Fibroblast of lung (primary cell): Measurements from ENCODE around the gene SUSD5. TPM values are rescaled to one million over a fixed set of nuclear protein-coding genes. Genes with fewer than 3 reads are reported as not detected.

ENCODE experiments used
- DNase-seq, 2 donors: peaks; one replicate each; pipeline versions ENCODE4 v3.0.0 to v3.0.0-alpha.2; 2010; ENCODE audit warnings: low read depth in 2 of 2
- H2AFZ ChIP-seq: 2 replicates; pipeline ENCODE4 v1.5.1; 2012; ENCODE audit warnings: low read length, control low read depth, inconsistent platforms
- H3K27ac ChIP-seq: 2 replicates; pipeline ENCODE4 v1.5.1; 2011; ENCODE audit warnings: low read length, control low read depth; ENCODE audit not compliant: insufficient read depth
- H3K27me3 ChIP-seq: 2 replicates; pipeline ENCODE4 v1.5.1; 2011; ENCODE audit warnings: mild to moderate bottlenecking, low read length; ENCODE audit not compliant: control insufficient read depth, insufficient read depth
- H3K36me3 ChIP-seq: 2 replicates; pipeline ENCODE4 v1.5.1; 2011; ENCODE audit warnings: low read length; ENCODE audit not compliant: control insufficient read depth, insufficient read depth
- H3K4me1 ChIP-seq: 2 replicates; pipeline ENCODE4 v1.5.1; 2011; ENCODE audit warnings: low read length; ENCODE audit not compliant: control insufficient read depth, insufficient read depth; ENCODE audit errors: extremely low read depth
- H3K4me2 ChIP-seq: 2 replicates; pipeline ENCODE4 v1.5.1; 2011; ENCODE audit warnings: low read length, control low read depth; ENCODE audit not compliant: insufficient read depth; ENCODE audit errors: extremely low read depth
- H3K4me3 ChIP-seq, 4 experiments: fragments of 200-600 bp in 1 of 4; sonication (generic) in 1 of 4; replicated peaks in 1 of 4; 2 replicates each; pipeline ENCODE4 v1.5.1; 2011 to 2016; ENCODE audit warnings: low read length in 4 of 4, low read depth in 3 of 4, mild to moderate bottlenecking in 3 of 4, control low read depth in 2 of 4, inconsistent platforms in 1 of 4, mixed read lengths in 1 of 4; ENCODE audit not compliant: insufficient read depth in 1 of 4; ENCODE audit errors: control extremely low read depth in 1 of 4
- H3K79me2 ChIP-seq: 2 replicates; pipeline ENCODE4 v1.5.1; 2012; ENCODE audit warnings: mild to moderate bottlenecking, low read length, inconsistent platforms; ENCODE audit not compliant: control insufficient read depth, insufficient read depth
- H3K9ac ChIP-seq: 2 replicates; pipeline ENCODE4 v1.5.1; 2011; ENCODE audit warnings: mild to moderate bottlenecking, low read length, control low read depth; ENCODE audit not compliant: insufficient read depth
- H3K9me3 ChIP-seq: 2 replicates; pipeline ENCODE4 v1.5.1; 2012; ENCODE audit warnings: low read depth, low read length; ENCODE audit not compliant: control insufficient read depth, insufficient read depth
- H4K20me1 ChIP-seq: 2 replicates; pipeline ENCODE4 v1.5.1; 2011; ENCODE audit warnings: low read length; ENCODE audit not compliant: control insufficient read depth, insufficient read depth; ENCODE audit errors: extremely low read depth
- EZH2 ChIP-seq: IDR thresholded peaks from 2 replicates; pipeline ENCODE4 v1.5.1; 2012; ENCODE audit warnings: low read length, control low read depth, mild to moderate bottlenecking; ENCODE audit errors: missing control alignments
- polyA plus RNA-seq, 2 donors: library from polyadenylated mRNA; depleted of rRNA in 1 of 2; stranded (reverse) in 1 of 2; unstranded in 1 of 2; fragments of >200 nt; gene quantifications; 2 replicates each; pipeline ENCODE4 v1.2.1, GENCODE V29; 2011 to 2012; ENCODE audit warnings: missing spikeins in 1 of 2
- total RNA-seq: library from RNA; depleted of rRNA; stranded (reverse); fragments of >200 nt; gene quantifications from 2 replicates; pipeline ENCODE4 v1.2.1, GENCODE V29; 2014
- TF ChIP-seq, protein P1 (sequence below), 2 donors: IDR thresholded peaks in 1 of 2; conservative IDR thresholded peaks in 1 of 2; 1 replicate in 1 of 2; 2 replicates in 1 of 2; pipeline ENCODE4 v1.5.1; 2011 to 2012; ENCODE audit warnings: low read length in 2 of 2, control low read depth in 1 of 2, inconsistent platforms in 1 of 2, low read depth in 1 of 2, mild to moderate bottlenecking in 1 of 2

The SUSD5 gene
- total and polyA plus RNA-seq, 2 donors (not counting 1 experiment from before 2014, with no cell fraction given): 0.75 to 2.3 TPM

DNA sequence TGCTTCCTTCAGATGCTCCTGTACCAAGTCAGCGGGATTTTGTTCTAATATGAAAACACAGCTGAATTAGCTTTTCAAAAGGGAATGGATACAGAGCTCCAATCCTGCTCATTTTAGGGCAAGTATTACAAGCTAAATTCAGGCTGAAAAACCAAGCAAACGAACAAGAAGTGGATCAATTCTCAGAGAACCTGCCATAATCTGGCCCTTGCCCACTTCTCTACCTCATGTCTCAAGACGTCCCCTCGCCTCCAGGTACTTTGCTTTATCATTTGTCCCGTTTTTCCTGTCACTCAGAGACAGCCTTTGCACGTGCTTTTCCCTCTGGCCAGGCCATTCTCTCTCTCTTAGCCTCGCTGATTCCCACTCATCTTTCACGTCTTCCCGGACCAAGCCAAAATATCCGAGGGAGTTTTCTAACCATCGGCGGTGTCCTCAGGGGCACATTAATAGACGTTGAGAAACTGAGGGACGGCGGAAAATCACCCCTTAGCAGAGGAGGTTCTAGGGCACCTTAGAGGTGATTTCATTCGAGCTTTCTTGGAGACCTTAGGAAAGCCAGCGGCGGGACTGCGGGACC lies 654 bp downstream of the SUSD5 start:
- Histone ChIP-seq H3K4me3 (peak overlapping the region; percentile 52 to 67 (median 55)), H4K20me1 (no peaks in the 10 kb centered on the region), H3K9ac (no peak overlapping the region), H3K27ac (no peak overlapping the region), H3K4me1 (peaks cover 3% of the 10 kb centered on the region), H3K27me3 (peaks cover 15% of the 10 kb centered on the region), H3K4me2 (peak overlapping the region; percentile 80), H3K79me2 (no peaks in the 10 kb centered on the region), H3K9me3 (no peaks in the 10 kb centered on the region), H2AFZ (no peak overlapping the region), H3K36me3 (no peaks in the 10 kb centered on the region)
- peak; percentile 24 to 35 for DNase-seq
- TF ChIP-seq, protein P1, sequence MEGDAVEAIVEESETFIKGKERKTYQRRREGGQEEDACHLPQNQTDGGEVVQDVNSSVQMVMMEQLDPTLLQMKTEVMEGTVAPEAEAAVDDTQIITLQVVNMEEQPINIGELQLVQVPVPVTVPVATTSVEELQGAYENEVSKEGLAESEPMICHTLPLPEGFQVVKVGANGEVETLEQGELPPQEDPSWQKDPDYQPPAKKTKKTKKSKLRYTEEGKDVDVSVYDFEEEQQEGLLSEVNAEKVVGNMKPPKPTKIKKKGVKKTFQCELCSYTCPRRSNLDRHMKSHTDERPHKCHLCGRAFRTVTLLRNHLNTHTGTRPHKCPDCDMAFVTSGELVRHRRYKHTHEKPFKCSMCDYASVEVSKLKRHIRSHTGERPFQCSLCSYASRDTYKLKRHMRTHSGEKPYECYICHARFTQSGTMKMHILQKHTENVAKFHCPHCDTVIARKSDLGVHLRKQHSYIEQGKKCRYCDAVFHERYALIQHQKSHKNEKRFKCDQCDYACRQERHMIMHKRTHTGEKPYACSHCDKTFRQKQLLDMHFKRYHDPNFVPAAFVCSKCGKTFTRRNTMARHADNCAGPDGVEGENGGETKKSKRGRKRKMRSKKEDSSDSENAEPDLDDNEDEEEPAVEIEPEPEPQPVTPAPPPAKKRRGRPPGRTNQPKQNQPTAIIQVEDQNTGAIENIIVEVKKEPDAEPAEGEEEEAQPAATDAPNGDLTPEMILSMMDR (conservative IDR thresholded peaks at IDR 0.05 in 1 of 2, IDR thresholded peaks at IDR 0.05 in 1 of 2; ENCODE audit: low read depth in 1 of 2, low read length in 2 of 2): no peak
- peak; percentile 84 for TF ChIP-seq EZH2

DNA sequence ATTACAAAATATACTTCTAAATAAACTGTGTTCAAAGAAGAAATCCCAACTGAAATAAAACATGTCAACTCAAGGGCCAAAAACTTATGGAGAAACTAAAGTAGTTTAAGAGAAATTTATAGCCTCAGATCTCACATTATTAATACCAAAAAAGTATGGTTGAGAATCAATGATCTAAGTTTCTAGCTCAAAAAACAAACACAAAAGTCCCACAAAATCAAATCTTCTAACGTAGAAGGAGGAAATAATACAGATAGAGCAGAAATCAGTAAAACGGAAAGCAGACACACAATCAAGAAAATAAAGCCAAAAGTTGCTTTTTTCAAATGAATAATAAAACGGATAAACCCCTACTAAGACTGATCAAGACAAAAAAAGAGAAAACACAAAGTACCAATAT lies 2.9 kb downstream of the SUSD5 start:
- Histone ChIP-seq H3K4me2 (no peak overlapping the region), H2AFZ (no peak overlapping the region), H4K20me1 (no peaks in the 10 kb centered on the region), H3K4me3 (no peak overlapping the region), H3K36me3 (no peaks in the 10 kb centered on the region), H3K27me3 (peaks cover 15% of the 10 kb centered on the region), H3K79me2 (no peaks in the 10 kb centered on the region), H3K4me1 (peaks cover 3% of the 10 kb centered on the region), H3K27ac (no peak overlapping the region), H3K9me3 (no peaks in the 10 kb centered on the region), H3K9ac (no peak overlapping the region)
- no peak for DNase-seq
- TF ChIP-seq EZH2: no peak
- TF ChIP-seq, protein P1 (conservative IDR thresholded peaks at IDR 0.05 in 1 of 2, IDR thresholded peaks at IDR 0.05 in 1 of 2; ENCODE audit: low read depth in 1 of 2, low read length in 2 of 2): no peak

DNA sequence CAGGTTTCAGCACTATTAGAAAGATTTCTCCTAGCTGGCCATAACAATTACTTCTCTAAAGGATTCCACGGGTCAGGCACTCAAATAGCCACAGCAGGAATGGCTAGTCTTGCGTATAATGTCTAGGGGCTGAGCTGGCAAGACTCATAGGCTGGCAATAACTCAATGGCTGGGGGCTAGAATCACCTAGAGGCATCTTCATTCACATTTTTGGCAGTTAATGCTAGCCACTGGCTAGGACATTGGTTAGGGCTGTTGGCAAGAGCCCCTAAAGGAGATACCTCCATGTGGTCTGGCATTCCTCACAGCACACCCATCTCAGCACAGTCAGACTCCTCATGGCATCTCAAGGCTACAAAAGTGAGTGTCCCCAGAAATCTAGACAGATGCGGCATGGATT lies 6.2 kb downstream of the SUSD5 start:
- TF ChIP-seq, protein P1 (conservative IDR thresholded peaks at IDR 0.05 in 1 of 2, IDR thresholded peaks at IDR 0.05 in 1 of 2; ENCODE audit: low read depth in 1 of 2, low read length in 2 of 2): no peak
- TF ChIP-seq EZH2: no peak
- no peaks in the 10 kb centered on the region for H3K36me3 ChIP-seq
- no peaks in the 10 kb centered on the region for H3K9me3 ChIP-seq
- no peak overlapping the region for H3K27ac ChIP-seq
- no peaks in the 10 kb centered on the region for H4K20me1 ChIP-seq
- H3K79me2 ChIP-seq: no peaks in the 10 kb centered on the region
- DNase-seq: no peak
- H3K4me1 ChIP-seq: no peaks in the 10 kb centered on the region
- no peaks in the 10 kb centered on the region for H3K27me3 ChIP-seq
- H3K4me2 ChIP-seq: no peak overlapping the region
- no peak overlapping the region for H3K9ac ChIP-seq
- H3K4me3 ChIP-seq: no peak overlapping the region
- no peak overlapping the region for H2AFZ ChIP-seq
